Mononuclear cell (primary cell): ENCODE results near the gene SLC8A3. TPM values are rescaled to one million over a fixed set of nuclear protein-coding genes. Genes with fewer than 3 reads are reported as not detected.

Source experiments
- H3K27me3 ChIP-seq: 2 replicates; pipeline ENCODE4 v1.6.0; 2011; ENCODE audit warnings: low read length, control low read depth; ENCODE audit not compliant: insufficient read depth
- H3K4me1 ChIP-seq: 2 replicates; pipeline ENCODE4 v1.5.1; 2011; ENCODE audit warnings: mild to moderate bottlenecking, low read length, control low read depth; ENCODE audit not compliant: insufficient read depth
- H3K4me3 ChIP-seq: 2 replicates; pipeline ENCODE4 v1.5.1; 2011; ENCODE audit warnings: mild to moderate bottlenecking, low read length, moderate library complexity
- H3K9me3 ChIP-seq: 2 replicates; pipeline ENCODE4 v1.5.1; 2011; ENCODE audit warnings: low read depth, mild to moderate bottlenecking, control low read depth, low read length
- total RNA-seq: library from RNA; depleted of rRNA; stranded (reverse); fragments of >200 nt; gene quantifications from one replicate; pipeline ENCODE4 v1.2.3, GENCODE V29; 2012

Gene SLC8A3
- total RNA-seq, 1 donor, result 1.0 TPM

DNA sequence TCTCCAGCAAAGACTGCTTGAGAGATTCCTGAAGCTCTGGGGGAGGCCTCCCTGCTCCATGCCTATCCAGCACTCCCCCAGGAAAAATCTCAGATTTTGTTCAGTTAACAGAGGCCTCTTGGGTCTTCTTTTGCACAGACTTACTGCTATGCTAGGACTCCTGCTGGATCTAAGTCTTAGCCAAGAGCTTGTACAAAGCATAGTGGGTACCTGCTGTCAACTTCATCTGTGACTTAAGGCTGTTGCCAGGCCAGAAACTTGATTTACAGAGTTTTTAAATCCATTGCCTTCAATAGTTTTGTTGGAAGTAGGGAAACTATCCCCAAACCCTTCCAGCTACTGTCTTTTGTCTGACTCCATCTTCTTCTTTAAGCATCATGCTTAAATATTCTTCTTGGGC lies 169.1 kb downstream of the SLC8A3 start:
- Histone ChIP-seq H3K27me3 (no peaks in the 10 kb centered on the region), H3K9me3 (no peaks in the 10 kb centered on the region), H3K4me3 (no peak overlapping the region), H3K4me1 (peaks cover 13% of the 10 kb centered on the region)

DNA sequence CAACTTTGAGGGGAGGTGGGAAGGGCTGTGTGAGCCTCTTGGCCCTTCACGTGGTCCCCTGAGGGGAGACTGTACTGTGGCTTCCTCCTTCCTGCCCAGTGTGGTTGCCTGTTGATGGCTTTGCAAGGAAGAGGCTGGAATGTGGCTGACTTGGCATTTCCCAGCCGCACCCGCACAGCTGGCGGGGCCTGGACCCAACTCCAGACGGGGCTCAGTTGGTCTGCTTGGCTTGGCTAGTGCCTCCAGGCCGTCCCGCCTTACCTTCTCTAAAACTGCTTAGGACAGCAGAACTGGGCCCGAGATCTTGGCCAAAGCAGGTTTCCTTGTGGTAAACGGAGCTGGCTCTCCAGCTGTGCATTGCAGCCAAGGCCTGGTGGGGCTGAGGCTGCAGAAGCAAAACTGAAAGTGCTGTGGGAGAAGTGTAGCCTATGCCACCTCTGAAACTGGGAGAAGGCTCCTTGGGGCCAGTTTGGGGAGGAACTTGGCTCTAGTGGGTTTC lies 170.0 kb downstream of the SLC8A3 start:
- Histone ChIP-seq H3K9me3 (no peaks in the 10 kb centered on the region), H3K27me3 (no peaks in the 10 kb centered on the region), H3K4me3 (peak overlapping the region; percentile 19), H3K4me1 (peaks cover 13% of the 10 kb centered on the region)

DNA sequence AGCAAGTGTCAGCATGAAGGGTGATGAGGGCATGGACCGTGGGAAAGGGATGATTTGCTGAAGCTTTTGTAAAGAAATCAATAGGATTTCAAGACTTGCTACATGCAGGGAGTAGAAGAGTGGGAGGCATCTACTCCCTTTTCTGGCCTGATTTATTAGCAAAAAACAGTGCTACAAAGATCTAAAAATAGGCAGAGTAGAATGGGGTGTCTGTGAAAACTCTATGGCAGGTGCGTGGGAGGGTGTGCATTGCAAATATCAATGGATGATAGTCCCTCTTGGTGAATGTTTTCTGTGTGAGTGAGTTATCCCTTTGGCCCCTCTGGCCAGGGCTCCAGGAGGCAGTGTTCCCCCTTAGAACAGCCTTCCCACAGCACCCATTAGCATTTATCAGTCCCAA lies 170.5 kb downstream of the SLC8A3 start:
- Histone ChIP-seq H3K27me3 (no peaks in the 10 kb centered on the region), H3K9me3 (no peaks in the 10 kb centered on the region), H3K4me1 (peaks cover 13% of the 10 kb centered on the region), H3K4me3 (no peak overlapping the region)

DNA sequence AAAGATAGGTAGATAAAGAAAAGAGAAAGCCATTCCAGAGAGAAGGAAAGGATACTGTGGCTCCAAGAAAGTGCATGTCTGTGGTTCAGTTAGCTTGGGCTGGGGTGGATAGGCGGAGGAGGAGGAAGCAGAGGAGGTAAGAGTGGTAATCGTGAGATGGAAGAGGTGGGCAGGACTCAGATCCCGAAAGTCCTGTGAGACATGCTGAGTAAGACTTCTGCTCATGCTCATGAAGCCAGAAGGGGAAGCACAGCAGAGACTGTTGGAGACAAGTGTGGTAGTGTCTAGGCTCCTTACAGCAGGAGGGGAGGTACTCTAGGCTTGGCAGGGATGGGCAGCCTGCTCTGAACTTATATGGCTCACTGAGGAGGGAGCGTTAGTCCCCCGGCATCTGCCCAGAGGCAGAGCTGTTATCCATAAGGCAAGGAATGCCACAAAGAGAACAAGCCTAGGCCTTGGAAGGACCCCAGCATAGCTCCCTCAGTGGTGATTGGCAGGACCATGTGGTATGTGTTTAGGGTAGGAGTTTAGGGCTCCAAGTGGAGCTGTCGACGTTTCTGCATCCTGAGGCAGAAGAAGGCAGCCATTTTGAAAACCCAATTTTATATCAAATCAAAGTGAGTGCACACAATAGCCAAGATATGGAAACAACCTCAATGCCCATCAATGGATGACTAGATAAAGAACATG lies 174.2 kb downstream of the SLC8A3 start:
- Histone ChIP-seq H3K9me3 (no peaks in the 10 kb centered on the region), H3K4me3 (no peak overlapping the region), H3K27me3 (no peaks in the 10 kb centered on the region), H3K4me1 (peaks cover 7% of the 10 kb centered on the region)

DNA sequence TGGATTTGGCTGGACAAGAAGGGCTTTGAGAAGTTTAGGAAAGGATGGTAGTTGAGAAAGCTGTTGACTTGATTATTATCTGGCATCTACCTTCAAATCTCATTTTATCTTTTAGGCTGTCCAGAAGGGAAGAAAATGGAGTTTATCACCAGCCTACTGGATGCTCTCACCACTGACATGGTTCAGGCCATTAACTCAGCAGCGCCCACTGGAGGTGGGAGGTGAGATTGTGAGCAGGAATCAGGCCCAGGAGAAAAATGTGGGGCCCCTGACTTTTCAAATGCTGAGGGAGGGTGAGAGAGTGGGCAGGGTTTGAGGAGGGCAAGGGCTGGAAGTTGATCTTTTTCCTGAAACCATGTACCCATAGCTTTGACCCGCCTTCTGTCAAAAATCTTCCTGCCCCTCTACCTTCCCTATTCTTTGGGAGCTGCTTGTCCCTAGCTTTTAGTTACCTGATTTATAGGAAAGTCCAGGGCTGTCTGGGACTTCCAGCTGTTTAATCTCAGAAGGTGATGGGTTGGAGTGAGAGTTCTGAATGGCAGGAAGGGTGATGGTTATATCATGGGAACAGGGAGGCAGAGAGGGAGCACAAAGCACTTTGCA lies 175.4 kb downstream of the SLC8A3 start:
- no peak overlapping the region for H3K4me3 ChIP-seq
- no peaks in the 10 kb centered on the region for H3K9me3 ChIP-seq
- H3K27me3 ChIP-seq, result no peaks in the 10 kb centered on the region
- H3K4me1 ChIP-seq, result peaks cover 1% of the 10 kb centered on the region

- H3K4me3 ChIP-seq, result no peak overlapping the region
- H3K27me3 ChIP-seq, result no peaks in the 10 kb centered on the region
- H3K9me3 ChIP-seq, result no peaks in the 10 kb centered on the region
- H3K4me1 ChIP-seq, result no peaks in the 10 kb centered on the region
Observed at GRCh38 chr14:70011708-70012107, 177.0 kb downstream of the SLC8A3 start.

GRCh38 chr14:70011098-70011497 lies 177.7 kb downstream of the SLC8A3 start:
- H3K27me3 ChIP-seq, result no peaks in the 10 kb centered on the region
- H3K4me3 ChIP-seq, result no peak overlapping the region
- H3K4me1 ChIP-seq, result no peaks in the 10 kb centered on the region
- H3K9me3 ChIP-seq, result no peaks in the 10 kb centered on the region

DNA sequence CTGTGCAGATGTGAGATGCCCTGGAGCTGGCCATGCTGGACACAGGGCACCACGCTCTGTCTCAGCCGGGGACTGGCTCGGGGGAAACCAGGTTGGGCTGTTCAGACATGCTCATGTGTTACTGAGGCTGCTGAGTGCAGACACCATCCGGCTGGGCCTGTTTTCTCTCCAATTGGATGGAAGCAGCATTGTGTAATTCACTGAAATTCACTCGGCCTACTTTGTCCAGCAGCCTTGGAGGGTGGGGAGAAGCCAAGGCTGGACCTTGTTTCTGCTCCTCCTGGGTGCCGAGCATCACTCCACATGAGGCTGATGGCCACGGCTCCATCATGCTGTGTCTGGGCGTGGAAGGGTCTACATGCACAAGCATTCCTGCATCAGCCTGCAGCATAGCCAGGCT lies 178.8 kb downstream of the SLC8A3 start:
- Histone ChIP-seq H3K9me3 (no peaks in the 10 kb centered on the region), H3K27me3 (no peaks in the 10 kb centered on the region), H3K4me1 (no peaks in the 10 kb centered on the region), H3K4me3 (no peak overlapping the region)

DNA sequence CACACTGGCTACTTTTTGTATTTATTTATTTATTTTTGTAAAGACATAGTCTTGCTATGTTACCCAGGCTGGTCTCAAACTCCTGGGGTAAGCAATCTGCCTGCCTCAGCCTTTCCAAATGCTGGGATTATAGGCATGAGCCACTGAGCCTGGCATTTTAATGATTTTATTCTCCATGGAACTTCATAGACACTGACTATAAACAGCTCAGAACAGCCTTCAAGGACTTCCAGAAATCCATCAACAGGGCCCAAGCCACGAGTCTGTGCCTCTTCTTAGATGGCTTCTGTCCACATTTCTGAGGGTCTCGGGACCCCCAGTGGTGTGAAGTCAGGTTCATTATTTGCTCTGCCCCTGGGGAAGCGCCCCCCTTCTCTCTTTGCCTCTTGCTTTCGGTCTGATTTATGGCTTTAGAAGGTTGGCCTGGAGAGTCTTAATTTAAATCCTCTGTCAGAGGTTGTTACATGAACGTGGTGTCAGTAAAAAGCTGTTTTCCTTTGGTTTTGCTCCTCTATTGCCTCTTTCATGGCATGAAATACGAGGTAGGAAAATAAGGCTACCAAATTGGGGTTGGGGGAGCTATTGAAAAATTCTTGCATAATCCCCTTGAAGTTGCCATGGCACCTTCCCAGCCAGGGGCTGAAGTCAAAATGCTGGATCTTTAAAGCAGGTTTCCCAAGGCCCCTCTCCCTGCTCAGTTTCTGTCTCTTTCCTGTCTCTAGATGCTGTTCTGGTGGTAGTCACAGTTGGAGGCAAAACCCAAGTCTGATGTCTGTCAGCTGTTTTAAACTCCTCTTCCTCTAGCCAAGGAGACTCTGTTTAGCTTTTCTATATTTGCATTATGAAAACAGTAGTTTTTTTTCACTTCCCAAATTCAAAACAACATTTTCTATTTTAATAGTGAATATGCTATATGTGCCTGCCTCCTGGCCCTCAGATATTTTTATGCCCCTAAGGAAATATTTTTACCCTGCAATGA lies 180.2 kb downstream of the SLC8A3 start:
- H3K4me1 ChIP-seq, result no peaks in the 10 kb centered on the region
- no peaks in the 10 kb centered on the region for H3K9me3 ChIP-seq
- H3K27me3 ChIP-seq, result no peaks in the 10 kb centered on the region
- no peak overlapping the region for H3K4me3 ChIP-seq

GRCh38 chr14:70006699-70007098 lies 182.1 kb downstream of the SLC8A3 start:
- Histone ChIP-seq H3K4me3 (no peak overlapping the region), H3K27me3 (no peaks in the 10 kb centered on the region), H3K9me3 (no peaks in the 10 kb centered on the region), H3K4me1 (no peaks in the 10 kb centered on the region)

DNA sequence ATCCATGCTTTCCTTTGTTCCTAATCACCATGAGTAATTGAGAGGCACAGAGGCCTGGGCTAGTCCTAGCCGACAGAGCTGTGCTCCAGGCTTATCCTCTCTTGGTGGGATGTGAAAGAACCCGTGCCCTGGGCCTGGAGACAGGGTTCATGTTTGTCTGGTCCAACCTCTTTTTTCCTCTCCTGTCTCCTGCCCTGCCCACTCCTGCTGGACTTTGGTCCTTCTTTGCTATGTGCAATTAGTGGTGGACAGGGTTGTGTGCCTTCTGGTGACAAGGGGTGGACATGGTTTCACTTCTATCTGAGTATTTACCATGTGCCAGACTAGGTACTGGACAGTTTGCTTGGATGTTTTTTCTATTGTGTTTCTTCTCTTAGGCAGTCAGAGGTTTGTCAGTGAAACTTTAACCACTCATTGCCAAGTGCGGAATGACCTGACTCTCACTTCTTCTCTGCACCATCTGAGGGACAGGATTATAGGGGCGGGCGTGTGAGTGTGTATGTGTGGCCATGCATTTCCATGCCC lies 183.4 kb downstream of the SLC8A3 start:
- Histone ChIP-seq H3K4me3 (no peak overlapping the region), H3K9me3 (no peaks in the 10 kb centered on the region), H3K4me1 (no peaks in the 10 kb centered on the region), H3K27me3 (no peaks in the 10 kb centered on the region)

DNA sequence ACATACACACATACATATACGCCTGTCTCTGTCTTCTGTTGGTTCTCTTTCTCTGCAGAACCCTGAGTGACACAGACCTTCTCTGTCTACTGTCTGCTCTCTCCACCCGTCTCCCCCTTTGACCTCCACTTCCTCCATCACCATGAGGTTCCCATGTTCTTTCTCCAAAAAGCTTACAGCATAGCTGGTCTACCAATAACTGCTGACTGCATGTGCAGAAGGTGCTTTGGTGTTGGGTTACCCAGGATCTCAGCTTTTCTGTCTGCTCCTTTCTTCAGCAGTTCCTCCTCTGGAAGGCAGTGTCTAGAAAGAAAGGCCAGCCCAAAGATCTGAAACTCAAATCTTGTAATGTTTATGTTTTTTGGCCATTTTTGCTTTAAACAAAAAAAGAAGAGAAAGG lies 184.0 kb downstream of the SLC8A3 start:
- Histone ChIP-seq H3K4me1 (no peaks in the 10 kb centered on the region), H3K9me3 (no peaks in the 10 kb centered on the region), H3K27me3 (no peaks in the 10 kb centered on the region), H3K4me3 (no peak overlapping the region)

DNA sequence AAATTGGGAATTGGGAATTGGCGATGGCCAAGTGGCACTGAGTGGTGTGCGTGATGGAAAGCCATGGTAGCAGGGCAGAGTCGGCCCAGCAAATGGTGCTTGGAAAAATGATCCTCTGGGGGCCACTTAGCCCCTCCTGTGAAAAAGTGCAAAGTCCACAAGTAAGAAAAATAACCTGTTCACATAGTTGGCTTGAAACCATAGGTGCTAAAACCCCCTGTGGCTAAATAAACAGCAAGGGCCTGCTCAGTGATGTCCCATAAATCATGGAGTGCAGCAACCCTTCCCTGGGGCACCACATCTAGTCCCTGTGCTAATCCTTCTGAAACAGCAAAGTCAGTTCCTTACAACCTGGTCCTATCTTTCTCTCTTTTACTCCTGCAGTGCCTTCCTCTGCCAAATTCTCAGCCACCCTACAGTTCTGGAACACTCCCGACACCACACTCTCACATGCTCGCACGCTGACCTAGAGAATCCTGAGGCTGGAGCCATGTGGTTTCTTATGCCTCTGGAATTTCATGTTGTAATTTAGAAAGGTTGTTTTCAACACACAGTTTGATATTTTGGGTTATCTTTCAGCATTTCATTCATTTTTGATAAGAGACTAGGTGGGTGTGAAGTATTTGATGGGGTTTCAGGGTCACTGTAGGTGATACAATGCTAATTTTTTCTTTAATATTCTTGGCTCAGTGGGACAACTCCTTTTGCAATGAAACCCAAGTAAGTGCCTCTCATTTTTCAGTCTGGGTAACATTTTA lies 186.0 kb downstream of the SLC8A3 start:
- H3K4me3 ChIP-seq, result no peak overlapping the region
- H3K4me1 ChIP-seq, result no peaks in the 10 kb centered on the region
- no peaks in the 10 kb centered on the region for H3K9me3 ChIP-seq
- H3K27me3 ChIP-seq, result no peaks in the 10 kb centered on the region

GRCh38 chr14:70000601-70001000 lies 188.2 kb downstream of the SLC8A3 start:
- no peaks in the 10 kb centered on the region for H3K27me3 ChIP-seq
- no peaks in the 10 kb centered on the region for H3K4me1 ChIP-seq
- no peak overlapping the region for H3K4me3 ChIP-seq
- no peaks in the 10 kb centered on the region for H3K9me3 ChIP-seq
